ENCODE data around the gene MACROH2A2. TPM values are rescaled to one million over a fixed set of nuclear protein-coding genes. Genes with fewer than 3 reads are reported as not detected.

MACROH2A2 gene
- total and polyA plus RNA-seq, 2 of the 8 experiments (the other 6 are each of a cell fraction or from before 2014, with no cell fraction given), result 7.9 to 9.3 TPM

DNA sequence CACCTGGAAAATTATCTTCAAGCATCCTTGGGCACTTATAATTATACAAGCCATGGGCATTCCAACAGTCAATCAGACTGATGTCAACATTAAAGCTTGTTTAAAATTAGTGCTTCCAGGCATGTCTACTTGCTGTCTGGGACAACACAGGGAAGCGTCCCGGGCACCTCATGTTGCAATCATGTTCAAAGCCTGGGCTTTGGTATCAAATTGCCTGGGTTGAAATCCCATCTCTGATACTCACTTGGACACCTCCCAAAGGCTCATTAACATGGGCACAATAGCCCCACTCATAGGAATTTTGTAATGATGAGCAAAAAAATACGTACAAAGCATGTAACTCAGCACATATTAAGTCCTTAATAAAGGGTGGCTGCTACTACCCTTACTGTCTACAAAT, 65.5 kb downstream of the MACROH2A2 start:
- Histone ChIP-seq H3K27me3 (replicated peaks in 1 of 4; ENCODE audit: control insufficient read depth in 3 of 4, extremely low read depth in 1 of 4, insufficient read depth in 3 of 4, low read length in 3 of 4) (no peaks in the 10 kb centered on the region), H3K4ac (replicated peaks; ENCODE audit: insufficient read length, low read depth, low read length) (no peak overlapping the region), H2BK120ac (replicated peaks; ENCODE audit: low read depth, low read length) (no peak overlapping the region), H3K18ac (ENCODE audit: extremely low read depth, low read length) (no peak overlapping the region), H3K23me2 (ENCODE audit: low read depth, low read length) (no peaks in the 10 kb centered on the region), H4K8ac (ENCODE audit: extremely low read depth, insufficient read depth, low read length) (no peak overlapping the region), H4K91ac (replicated peaks; ENCODE audit: insufficient read length, low read length) (no peak overlapping the region), H2BK20ac (ENCODE audit: low read length) (no peak overlapping the region), H4K20me1 (replicated peaks in 1 of 2; ENCODE audit: control insufficient read depth in 1 of 2, insufficient read depth in 2 of 2, low read length in 2 of 2) (no peaks in the 10 kb centered on the region), H3K4me2 (ENCODE audit: insufficient read depth in 1 of 2, low read depth in 2 of 2, low read length in 2 of 2) (no peak overlapping the region), H3K9me3 (ENCODE audit: insufficient read depth in 2 of 2, low read depth in 1 of 2, low read length in 1 of 2) (no peaks in the 10 kb centered on the region), H3K9ac (replicated peaks in 1 of 4; ENCODE audit: extremely low read depth in 1 of 4, low read depth in 3 of 4, low read length in 3 of 4) (no peak overlapping the region), H3K23ac (ENCODE audit: insufficient read length) (no peak overlapping the region), H2AFZ (ENCODE audit: low read length) (no peak overlapping the region), H3K56ac (replicated peaks; ENCODE audit: insufficient read length, low read depth, low read length) (no peak overlapping the region), H2BK12ac (ENCODE audit: low read depth, low read length) (no peak overlapping the region), H3K79me2 (ENCODE audit: control insufficient read depth in 1 of 2, insufficient read depth in 2 of 2, low read length in 2 of 2) (no peaks in the 10 kb centered on the region), H3K36me3 (ENCODE audit: control insufficient read depth in 2 of 4, insufficient read depth in 4 of 4, low read length in 3 of 4) (no peaks in the 10 kb centered on the region), H2BK15ac (ENCODE audit: low read length) (no peak overlapping the region), H3K79me1 (ENCODE audit: low read depth, low read length) (no peaks in the 10 kb centered on the region), H3K14ac (ENCODE audit: insufficient read length) (no peak overlapping the region), H3K4me1 (replicated peaks in 1 of 4; ENCODE audit: control insufficient read depth in 3 of 4, insufficient read depth in 4 of 4, low read length in 3 of 4) (no peaks in the 10 kb centered on the region; a peak in 1 of 7 replicates), H3K27ac (ENCODE audit: low read depth, low read length) (no peak overlapping the region), H2AK5ac (ENCODE audit: low read depth, low read length) (no peak overlapping the region), H3K4me3 (ENCODE audit: extremely low read depth in 1 of 4, insufficient read depth in 2 of 4, low read depth in 3 of 4, low read length in 4 of 4) (no peak overlapping the region), H2BK5ac (ENCODE audit: low read depth, low read length) (no peak overlapping the region), H4K5ac (ENCODE audit: insufficient read length, low read depth, low read length) (no peak overlapping the region)
- POLR2A ChIA-PET (ENCODE audit: partially characterized antibody), result interaction anchor here (1.1 kb wide), 1 partner anchor 242 kb away, joined by 3 read pairs; no protein-coding TSS in a partner anchor
- no peak for FAIRE-seq
- TF ChIP-seq, protein P1, sequence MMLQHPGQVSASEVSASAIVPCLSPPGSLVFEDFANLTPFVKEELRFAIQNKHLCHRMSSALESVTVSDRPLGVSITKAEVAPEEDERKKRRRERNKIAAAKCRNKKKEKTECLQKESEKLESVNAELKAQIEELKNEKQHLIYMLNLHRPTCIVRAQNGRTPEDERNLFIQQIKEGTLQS (IDR thresholded peaks at IDR 0.05; ENCODE audit: insufficient read depth, low read depth, low read length), result no peak
- TF ChIP-seq HDAC2 (IDR thresholded peaks at IDR 0.05; ENCODE audit: borderline replicate concordance in 1 of 2, low read depth in 2 of 2, low read length in 2 of 2) (no peak), GABPA (IDR thresholded peaks at IDR 0.05; ENCODE audit: borderline replicate concordance, insufficient read depth, low read length) (no peak), PHF8 (conservative IDR thresholded peaks at IDR 0.05; ENCODE audit: low read depth, low read length) (no peak), RXRA (IDR thresholded peaks at IDR 0.05; ENCODE audit: insufficient read depth, low read depth, low read length) (no peak), POLR2AphosphoS5 (IDR thresholded peaks at IDR 0.05; ENCODE audit: low read depth, low read length) (no peak), KDM1A (IDR thresholded peaks at IDR 0.05; ENCODE audit: borderline replicate concordance, low read length) (no peak), CTBP2 (IDR thresholded peaks at IDR 0.05; ENCODE audit: borderline replicate concordance, insufficient read depth, insufficient read length, low read length) (no peak), SRF (IDR thresholded peaks at IDR 0.05; ENCODE audit: low read depth, low read length) (no peak), SUZ12 (IDR thresholded peaks at IDR 0.05; ENCODE audit: low read length) (no peak)
- CTCF ChIA-PET (ENCODE audit: partially characterized antibody), result interaction anchor here (0.6 to 11.0 kb wide), 10 partner anchors 10 to 262 kb away, joined by 3 to 155 read pairs (median 6); partner anchors contain the start of gene TYSND1
- WGBS, 2 experiments (ENCODE audit: extremely low coverage in 1 of 2, insufficient coverage in 1 of 2, insufficient read length in 1 of 2, insufficient replicate concordance in 2 of 2, low coverage in 1 of 2, low lambda C conversion rate in 2 of 2, missing lambda C conversion rate in 1 of 2), result 87% methylated on average over 3 of the region's 3 CpGs; no CpG with 5 or more reads in 1 of the 2 experiments
- no peak for DNase-seq (ENCODE audit: low read depth in 1 of 2, low spot score in 2 of 2)
